Astrocyte of the hippocampus (primary cell): ENCODE data around the gene TBC1D9B.

Experiments used
- DNase-seq: peaks from one replicate; pipeline ENCODE4 v3.0.0; 2011; ENCODE audit warnings: low read depth, low spot score

TBC1D9B gene

GRCh38 chr5:179869641-179870402 is 37.9 kb downstream of the TBC1D9B start:
- DNase-seq, result no peak

- DNase-seq, result no peak
These were observed 38.6 kb downstream of the TBC1D9B start for GRCh38 chr5:179869101-179869500.

GRCh38 chr5:179868541-179868940 is 39.2 kb downstream of the TBC1D9B start:
- DNase-seq, result no peak

GRCh38 chr5:179867476-179867875 is 40.2 kb downstream of the TBC1D9B start:
- no peak for DNase-seq

- no peak for DNase-seq
These were observed 40.6 kb downstream of the TBC1D9B start for GRCh38 chr5:179867079-179867465.

- DNase-seq, result no peak
These were observed 41.2 kb downstream of the TBC1D9B start for GRCh38 chr5:179866241-179867078.

GRCh38 chr5:179865491-179866240 is 42.0 kb downstream of the TBC1D9B start:
- no peak for DNase-seq

- no peak for DNase-seq
These were observed 43.0 kb downstream of the TBC1D9B start for GRCh38 chr5:179864686-179865085.

GRCh38 chr5:179863449-179864085 is 44.1 kb downstream of the TBC1D9B start:
- DNase-seq, result no peak

GRCh38 chr5:179862891-179863290 is 44.8 kb downstream of the TBC1D9B start:
- DNase-seq, result no peak

- no peak for DNase-seq
These were observed 45.4 kb downstream of the TBC1D9B start for GRCh38 chr5:179862296-179862695.

- no peak for DNase-seq
These were observed 47.4 kb downstream of the TBC1D9B start for GRCh38 chr5:179860301-179860700.

GRCh38 chr5:179858586-179859427 is 48.9 kb downstream of the TBC1D9B start, which contains the start of gene MRNIP:
TSS of gene MRNIP (minus strand) at chr5:179858817. CDS start at chr5:179858796, 21 bp downstream.
- DNase-seq, result peak; percentile 98

GRCh38 chr5:179858241-179858585 is 49.5 kb downstream of the TBC1D9B start:
- no peak for DNase-seq

GRCh38 chr5:179854356-179854755 is 53.3 kb downstream of the TBC1D9B start:
- no peak for DNase-seq

GRCh38 chr5:179852993-179853547 is 54.6 kb downstream of the TBC1D9B start:
- no peak for DNase-seq

GRCh38 chr5:179841621-179842020 is 66.1 kb downstream of the TBC1D9B start:
- no peak for DNase-seq

- no peak for DNase-seq
These were observed 66.9 kb downstream of the TBC1D9B start for GRCh38 chr5:179840766-179841165.

GRCh38 chr5:179840321-179840720 is 67.4 kb downstream of the TBC1D9B start:
- DNase-seq, result no peak
